ENCODE measurements around the gene NTRK1. TPM values are rescaled to one million over a fixed set of nuclear protein-coding genes. Genes with fewer than 3 reads are reported as not detected.

The NTRK1 gene
- total RNA-seq, 2 experiments from 2014 or later = 9.9 TPM

DNA sequence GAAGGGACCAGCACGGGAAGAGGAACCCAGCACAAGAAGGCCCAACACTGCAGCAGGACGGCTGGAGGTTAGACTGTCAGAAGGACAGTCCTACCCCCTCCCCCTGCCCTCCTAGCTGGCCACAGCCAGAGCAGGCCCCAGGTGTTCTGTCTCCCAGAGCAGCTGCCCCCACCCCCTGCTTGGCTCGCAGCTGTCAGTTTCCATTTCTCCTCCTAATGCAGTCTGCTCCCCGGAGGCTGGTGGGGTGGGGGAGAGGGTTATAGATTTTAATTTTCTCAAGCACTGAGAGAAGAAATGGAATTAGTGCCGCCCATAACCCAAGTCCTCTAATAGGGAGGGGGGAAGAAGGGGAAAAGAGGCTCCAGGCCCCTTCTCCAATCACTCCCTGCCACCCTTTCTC is 19.8 kb downstream of the NTRK1 start:
- ATAC-seq = no peak
- Mint-ChIP-seq H3K4me3 (no peak overlapping the region), H3K27ac (no peak overlapping the region), H3K36me3 (ENCODE audit: low read depth) (no peaks in the 10 kb centered on the region), H3K4me1 (ENCODE audit: low read depth) (no peaks in the 10 kb centered on the region), H3K27me3 (ENCODE audit: low read depth) (peaks cover 17% of the 10 kb centered on the region), H3K9me3 (ENCODE audit: insufficient read depth) (no peaks in the 10 kb centered on the region)
- no peak for DNase-seq
- ChIA-PET CTCF (interaction anchor here (0.9 to 2.3 kb wide), 7 partner anchors 10 to 155 kb away, joined by 3 to 15 read pairs (median 4); partner anchors contain the start of genes INSRR and NTRK1), POLR2A (interaction anchor here (1.4 kb wide), 1 partner anchor 9 kb away, joined by 4 read pairs; no protein-coding TSS in a partner anchor)

DNA sequence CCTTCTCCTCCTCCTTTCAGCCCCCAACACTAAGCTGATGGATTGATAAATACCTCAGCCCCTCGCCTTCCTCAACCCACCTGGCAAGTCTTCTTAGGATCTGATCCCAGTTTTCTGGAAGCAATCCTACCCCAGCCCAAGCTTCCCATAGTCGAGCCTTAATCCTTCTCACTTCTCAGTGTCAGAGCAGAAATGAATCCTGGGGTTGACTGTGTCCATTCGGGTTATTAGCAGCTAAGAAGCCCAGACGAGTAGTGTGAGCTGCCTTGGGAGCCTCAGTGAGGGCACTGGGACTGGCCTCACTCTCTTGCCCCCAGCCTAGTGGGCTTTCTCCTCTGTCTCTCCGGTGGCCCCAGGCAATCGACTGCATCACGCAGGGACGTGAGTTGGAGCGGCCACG is 20.4 kb downstream of the NTRK1 start:
- no peak overlapping the region for H3K27ac Mint-ChIP-seq
- ATAC-seq (no peak), DNase-seq (no peak)
- no peak overlapping the region for H3K4me3 Mint-ChIP-seq
- H3K9me3 Mint-ChIP-seq (ENCODE audit: insufficient read depth) = no peaks in the 10 kb centered on the region
- ChIA-PET POLR2A (interaction anchor here (1.4 kb wide), 1 partner anchor 8 kb away, joined by 4 read pairs; no protein-coding TSS in a partner anchor), CTCF (interaction anchor here (0.9 to 2.3 kb wide), 7 partner anchors 9 to 155 kb away, joined by 3 to 15 read pairs (median 4); partner anchors contain the start of gene INSRR)
- peaks cover 22% of the 10 kb centered on the region for H3K27me3 Mint-ChIP-seq (ENCODE audit: low read depth)
- no peaks in the 10 kb centered on the region for H3K36me3 Mint-ChIP-seq (ENCODE audit: low read depth)
- no peaks in the 10 kb centered on the region for H3K4me1 Mint-ChIP-seq (ENCODE audit: low read depth)

DNA sequence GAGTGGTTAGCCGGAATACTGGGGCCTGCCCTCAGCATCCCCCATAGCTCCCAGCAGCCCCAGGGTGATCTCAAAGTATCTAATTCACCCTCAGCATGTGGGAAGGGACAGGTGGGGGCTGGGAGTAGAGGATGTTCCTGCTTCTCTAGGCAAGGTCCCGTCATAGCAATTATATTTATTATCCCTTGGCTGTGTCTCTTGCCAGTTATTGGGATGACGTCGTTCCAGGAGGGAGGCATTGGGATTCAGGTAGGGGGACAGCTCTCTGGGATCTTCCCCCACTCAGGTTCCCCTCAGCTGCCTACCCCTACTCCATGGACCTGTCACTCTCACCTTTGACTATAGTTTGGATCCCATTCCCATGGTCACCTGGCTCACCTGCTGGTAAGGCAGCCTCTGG is 21.0 kb downstream of the NTRK1 start:
- DNase-seq (no peak), ATAC-seq (no peak)
- CTCF ChIA-PET = interaction anchor here (0.9 to 2.3 kb wide), 8 partner anchors 8 to 156 kb away, joined by 3 to 15 read pairs (median 5); partner anchors contain the start of gene INSRR
- no peaks in the 10 kb centered on the region for H3K4me1 Mint-ChIP-seq (ENCODE audit: low read depth)
- H3K36me3 Mint-ChIP-seq (ENCODE audit: low read depth) = no peaks in the 10 kb centered on the region
- POLR2A ChIA-PET = no interaction called here
- H3K27me3 Mint-ChIP-seq (ENCODE audit: low read depth) = peaks cover 27% of the 10 kb centered on the region
- no peak overlapping the region for H3K27ac Mint-ChIP-seq
- H3K9me3 Mint-ChIP-seq (ENCODE audit: insufficient read depth) = no peaks in the 10 kb centered on the region
- no peak overlapping the region for H3K4me3 Mint-ChIP-seq

DNA sequence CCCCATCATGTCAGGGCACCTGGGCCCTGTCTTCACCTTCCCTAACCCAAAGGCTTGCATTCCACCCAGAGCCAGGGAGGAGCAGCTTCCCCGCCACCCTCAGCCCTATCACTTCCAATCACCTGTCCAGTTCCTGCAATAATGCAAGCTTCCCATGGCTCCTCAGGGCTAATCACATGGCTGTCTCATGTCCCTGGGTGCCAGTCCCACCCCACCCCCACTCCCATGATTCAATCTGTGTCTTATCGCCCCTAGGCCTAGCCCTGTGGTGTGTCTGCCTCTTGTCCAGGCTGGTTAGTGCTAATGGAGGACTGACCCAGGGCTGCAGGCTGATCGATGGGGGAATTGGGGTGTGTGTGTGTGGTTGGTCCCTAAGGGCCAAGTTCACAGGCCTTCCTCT is 21.9 kb downstream of the NTRK1 start:
- ChIA-PET POLR2A (no interaction called here), CTCF (interaction anchor here (1.1 to 1.6 kb wide), 2 partner anchors 43 to 86 kb away, joined by 3 to 7 read pairs; no protein-coding TSS in a partner anchor)
- no peak for ATAC-seq
- DNase-seq = no peak
- Mint-ChIP-seq H3K27ac (no peak overlapping the region), H3K9me3 (ENCODE audit: insufficient read depth) (no peaks in the 10 kb centered on the region), H3K36me3 (ENCODE audit: low read depth) (no peaks in the 10 kb centered on the region), H3K4me1 (ENCODE audit: low read depth) (no peaks in the 10 kb centered on the region), H3K4me3 (no peak overlapping the region), H3K27me3 (ENCODE audit: low read depth) (peaks cover 30% of the 10 kb centered on the region)

DNA sequence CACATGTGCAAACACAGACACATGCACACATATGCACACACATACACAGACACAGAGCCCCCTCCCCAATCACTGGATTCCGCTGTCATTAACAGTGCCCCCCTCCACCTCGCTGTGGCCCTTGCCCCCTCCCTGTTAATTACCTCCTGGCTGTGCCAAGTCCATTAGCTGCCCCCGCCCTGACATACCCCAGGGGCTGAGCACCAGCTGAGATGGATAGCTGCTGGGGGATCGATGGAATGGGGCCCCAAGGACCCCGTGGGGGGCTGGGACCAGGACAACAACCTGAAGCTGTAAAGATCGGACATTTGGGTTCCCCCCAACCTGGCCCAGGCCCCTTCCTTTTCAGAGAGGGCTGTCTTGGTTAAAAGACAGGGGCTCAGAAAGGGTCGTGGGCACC is 23.3 kb downstream of the NTRK1 start:
- ChIA-PET CTCF (interaction anchor here (1.0 to 1.9 kb wide), 3 partner anchors 8 to 84 kb away, joined by 3 to 10 read pairs (median 6); partner anchors contain the start of gene NTRK1), POLR2A (interaction anchor here (0.6 kb wide), 1 partner anchor 156 kb away, joined by 5 read pairs; the partner anchor contains the start of genes ISG20L2 and METTL25B)
- no peaks in the 10 kb centered on the region for H3K4me1 Mint-ChIP-seq (ENCODE audit: low read depth)
- H3K4me3 Mint-ChIP-seq = no peak overlapping the region
- ATAC-seq (no peak), DNase-seq (no peak)
- H3K36me3 Mint-ChIP-seq (ENCODE audit: low read depth) = no peaks in the 10 kb centered on the region
- H3K9me3 Mint-ChIP-seq (ENCODE audit: insufficient read depth) = no peaks in the 10 kb centered on the region
- no peak overlapping the region for H3K27ac Mint-ChIP-seq
- H3K27me3 Mint-ChIP-seq (ENCODE audit: low read depth) = peaks cover 30% of the 10 kb centered on the region

DNA sequence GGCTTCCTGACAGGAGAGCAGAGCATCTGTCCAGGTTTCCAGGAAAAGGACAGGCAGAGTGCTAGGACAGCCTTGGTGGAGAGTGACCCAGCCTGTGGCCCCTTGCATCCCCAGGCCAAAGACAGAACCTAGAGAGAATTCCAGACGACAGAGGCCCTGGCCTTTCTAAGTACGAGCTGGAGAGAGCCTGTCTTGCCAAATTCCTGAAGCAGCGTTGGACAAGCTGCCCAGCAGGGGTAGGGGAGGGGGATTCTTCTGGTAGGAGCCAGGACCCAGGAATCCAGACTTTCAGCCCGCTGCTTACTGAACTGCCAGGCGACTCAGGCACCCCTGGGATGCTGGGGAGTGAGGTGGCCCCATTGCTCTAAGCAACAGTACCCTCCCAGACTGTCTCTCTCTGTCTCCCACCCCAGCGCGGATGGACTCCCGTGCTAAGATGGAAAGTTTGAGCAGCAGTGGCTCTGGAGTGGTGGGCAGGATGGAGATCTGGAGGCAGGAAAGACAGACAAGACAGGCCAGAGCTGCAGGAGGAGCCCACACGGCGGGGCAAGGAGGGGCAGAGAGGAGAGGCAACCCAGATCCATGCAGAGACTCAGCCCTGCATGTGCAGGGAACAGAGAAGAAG is 24.0 kb downstream of the NTRK1 start:
- DNase-seq = no peak
- peaks cover 28% of the 10 kb centered on the region for H3K27me3 Mint-ChIP-seq (ENCODE audit: low read depth)
- POLR2A ChIA-PET = interaction anchor here (0.6 kb wide), 1 partner anchor 156 kb away, joined by 5 read pairs; the partner anchor contains the start of genes ISG20L2 and METTL25B

DNA sequence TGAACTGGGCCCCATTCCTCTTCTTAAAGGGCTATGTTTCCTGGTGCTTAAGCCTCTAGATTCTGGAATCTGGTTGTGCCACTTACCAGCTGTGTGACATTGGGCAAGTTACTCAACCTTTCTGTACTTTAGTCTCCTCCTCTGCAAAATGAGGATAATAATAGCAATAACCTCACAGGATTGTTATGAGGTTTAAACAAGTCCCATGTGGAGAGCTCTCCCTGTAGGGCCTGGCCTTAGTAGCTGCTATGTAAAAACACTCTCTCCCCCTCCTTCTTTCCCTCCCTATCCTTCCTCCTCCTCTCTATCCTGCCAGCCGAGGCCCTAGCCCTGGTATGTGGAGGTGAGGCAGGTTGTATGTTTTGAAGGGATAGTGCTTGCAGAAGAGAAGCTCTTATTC is 24.6 kb downstream of the NTRK1 start:
- no peak overlapping the region for H3K4me3 Mint-ChIP-seq
- no peaks in the 10 kb centered on the region for H3K9me3 Mint-ChIP-seq (ENCODE audit: insufficient read depth)
- ATAC-seq = no peak
- CTCF ChIA-PET = interaction anchor here (0.9 to 8.9 kb wide), 5 partner anchors 15 to 189 kb away, joined by 3 to 93 read pairs (median 4); partner anchors contain the start of genes ISG20L2 and METTL25B
- no peak overlapping the region for H3K27ac Mint-ChIP-seq
- H3K27me3 Mint-ChIP-seq (ENCODE audit: low read depth) = peaks cover 30% of the 10 kb centered on the region
- DNase-seq = no peak
- H3K4me1 Mint-ChIP-seq (ENCODE audit: low read depth) = peaks cover 2% of the 10 kb centered on the region
- H3K36me3 Mint-ChIP-seq (ENCODE audit: low read depth) = no peaks in the 10 kb centered on the region
- POLR2A ChIA-PET = no interaction called here

More for the DNA sequence above, 24.0 kb downstream of the NTRK1 start:
- Mint-ChIP-seq H3K4me3 (no peak overlapping the region), H3K27ac (no peak overlapping the region), H3K36me3 (ENCODE audit: low read depth) (no peaks in the 10 kb centered on the region), H3K9me3 (ENCODE audit: insufficient read depth) (no peaks in the 10 kb centered on the region), H3K4me1 (ENCODE audit: low read depth) (no peaks in the 10 kb centered on the region)
- ATAC-seq = no peak
- CTCF ChIA-PET = interaction anchor here (1.0 to 8.9 kb wide), 6 partner anchors 7 to 158 kb away, joined by 3 to 89 read pairs (median 4); partner anchors contain the start of genes ISG20L2, METTL25B and NTRK1

DNA sequence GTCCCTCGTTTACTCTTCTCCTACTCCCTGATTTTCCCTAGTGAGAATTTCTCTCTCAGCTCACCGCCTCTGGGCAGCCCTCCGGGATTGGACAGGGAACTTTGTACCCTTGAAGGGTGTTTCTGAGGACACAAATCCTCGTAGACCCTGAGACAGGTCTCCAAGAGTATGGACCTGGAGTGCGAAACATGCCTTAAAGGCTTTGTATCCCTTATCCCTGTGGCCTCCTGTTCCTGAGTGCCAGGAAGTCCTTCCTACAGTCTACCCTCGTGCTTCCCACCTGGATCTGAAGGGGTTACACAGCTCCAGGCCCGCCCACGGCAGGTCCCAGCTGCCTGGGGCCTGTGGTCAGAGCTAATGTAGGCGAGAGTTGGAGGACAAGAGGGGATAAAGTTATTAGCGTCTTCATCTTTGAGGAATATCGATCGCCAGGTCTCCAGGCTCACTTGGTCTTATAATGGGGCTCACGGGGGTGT is 25.3 kb downstream of the NTRK1 start:
- no peaks in the 10 kb centered on the region for H3K36me3 Mint-ChIP-seq (ENCODE audit: low read depth)
- H3K4me1 Mint-ChIP-seq (ENCODE audit: low read depth) = peaks cover 5% of the 10 kb centered on the region
- ChIA-PET POLR2A (no interaction called here), CTCF (interaction anchor here (0.9 to 8.9 kb wide), 4 partner anchors 26 to 188 kb away, joined by 3 to 93 read pairs (median 46); partner anchors contain the start of genes ISG20L2 and METTL25B)
- ATAC-seq = no peak
- H3K9me3 Mint-ChIP-seq (ENCODE audit: insufficient read depth) = no peaks in the 10 kb centered on the region
- no peak overlapping the region for H3K4me3 Mint-ChIP-seq
- H3K27me3 Mint-ChIP-seq (ENCODE audit: low read depth) = peaks cover 36% of the 10 kb centered on the region
- no peak for DNase-seq
- no peak overlapping the region for H3K27ac Mint-ChIP-seq

DNA sequence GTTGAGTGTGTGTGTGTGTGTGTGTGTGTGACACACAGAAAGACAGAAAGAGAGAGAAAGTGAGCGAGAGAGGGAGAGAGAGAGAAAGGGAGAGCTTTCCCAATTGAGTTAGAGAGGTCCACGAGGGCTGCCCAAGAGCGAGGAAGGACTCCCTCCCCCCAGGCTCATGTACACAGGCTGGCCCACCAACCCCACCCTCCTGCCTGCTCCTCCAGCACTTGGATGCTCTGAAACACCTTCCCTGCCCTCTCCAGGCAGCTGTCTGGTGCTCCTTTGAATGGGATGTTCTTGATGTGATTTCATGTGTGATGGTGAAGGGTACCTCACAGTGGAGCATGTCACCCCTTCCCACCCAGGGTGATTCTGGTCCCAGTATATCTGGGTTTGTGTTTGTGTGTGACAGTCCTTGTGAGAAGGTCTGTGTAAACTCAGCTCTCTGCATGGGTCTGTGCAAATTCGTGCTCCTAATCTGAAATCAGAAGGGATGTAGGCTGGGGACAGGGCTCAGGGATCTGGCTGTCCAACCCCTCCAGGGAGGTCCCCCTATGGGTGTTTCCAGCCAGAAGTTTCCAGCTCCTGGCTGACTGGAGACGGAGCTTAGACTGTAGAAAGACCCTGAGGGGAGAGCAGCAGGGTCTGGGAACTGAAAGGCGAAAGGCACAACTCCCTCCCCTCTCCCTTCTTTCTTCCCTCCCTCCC is 26.1 kb downstream of the NTRK1 start:
- peak overlapping the region; percentile 56 for H3K27ac Mint-ChIP-seq

DNA sequence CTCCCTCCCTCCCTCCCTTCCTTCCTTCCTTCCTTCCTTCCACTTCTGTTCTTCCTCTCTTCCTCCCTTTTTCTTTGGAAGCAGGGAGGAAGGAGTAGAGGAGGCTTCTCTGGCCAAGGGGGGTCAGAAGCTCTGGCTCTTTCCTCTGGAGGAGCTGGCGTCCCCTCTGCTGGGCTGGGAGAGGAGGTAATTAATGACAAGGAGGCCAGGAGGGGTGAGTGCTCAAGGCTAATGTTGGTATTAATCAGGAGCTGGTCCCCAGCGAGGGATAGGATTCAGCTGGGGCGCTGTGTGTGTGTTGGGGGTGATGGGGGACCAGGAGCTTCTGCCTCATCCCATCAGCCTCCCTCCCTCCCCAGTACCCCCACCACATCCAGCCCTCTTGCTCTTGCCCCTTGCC is 26.7 kb downstream of the NTRK1 start:
- H3K36me3 Mint-ChIP-seq (ENCODE audit: low read depth) = no peaks in the 10 kb centered on the region
- H3K4me1 Mint-ChIP-seq (ENCODE audit: low read depth) = peaks cover 12% of the 10 kb centered on the region
- no peaks in the 10 kb centered on the region for H3K9me3 Mint-ChIP-seq (ENCODE audit: insufficient read depth)
- DNase-seq = no peak
- peaks cover 50% of the 10 kb centered on the region for H3K27me3 Mint-ChIP-seq (ENCODE audit: low read depth)
- no peak overlapping the region for H3K27ac Mint-ChIP-seq
- no peak for ATAC-seq
- no peak overlapping the region for H3K4me3 Mint-ChIP-seq
- POLR2A ChIA-PET = no interaction called here
- CTCF ChIA-PET = interaction anchor here (0.8 to 8.9 kb wide), 8 partner anchors 12 to 198 kb away, joined by 3 to 93 read pairs (median 37); partner anchors contain the start of genes ISG20L2 and METTL25B

More for the DNA sequence above, 26.1 kb downstream of the NTRK1 start:
- H3K4me1 Mint-ChIP-seq (ENCODE audit: low read depth) = peaks cover 6% of the 10 kb centered on the region
- ChIA-PET CTCF (interaction anchor here (0.6 to 8.9 kb wide), 7 partner anchors 27 to 197 kb away, joined by 3 to 93 read pairs (median 54); partner anchors contain the start of genes ISG20L2 and METTL25B), POLR2A (interaction anchor here (0.6 kb wide), 1 partner anchor 229 kb away, joined by 3 read pairs; no protein-coding TSS in a partner anchor)
- DNase-seq = no peak
- H3K27me3 Mint-ChIP-seq (ENCODE audit: low read depth) = peaks cover 44% of the 10 kb centered on the region
- H3K36me3 Mint-ChIP-seq (ENCODE audit: low read depth) = no peaks in the 10 kb centered on the region
- no peak overlapping the region for H3K4me3 Mint-ChIP-seq
- no peak for ATAC-seq
- H3K9me3 Mint-ChIP-seq (ENCODE audit: insufficient read depth) = no peaks in the 10 kb centered on the region

DNA sequence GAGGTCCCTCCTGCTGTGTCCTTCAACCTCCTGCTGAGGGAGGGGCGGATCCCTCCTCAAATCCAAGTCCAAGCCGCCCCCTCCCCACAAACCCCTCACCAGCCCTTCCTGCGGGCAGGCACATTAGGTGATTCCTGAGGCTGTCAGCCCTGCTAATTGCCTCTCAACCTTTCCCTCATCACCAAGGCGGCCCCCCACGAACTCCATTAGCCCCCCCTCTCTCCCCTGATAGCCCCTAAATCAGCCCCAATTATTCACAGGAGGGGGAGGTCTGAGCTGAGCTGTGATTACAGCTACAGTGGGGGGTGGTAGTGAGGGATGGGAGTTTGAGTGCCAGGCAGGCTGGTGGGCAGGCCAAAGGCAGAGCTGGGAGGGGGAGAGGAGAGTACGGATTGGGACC is 27.1 kb downstream of the NTRK1 start:
- H3K9me3 Mint-ChIP-seq (ENCODE audit: insufficient read depth) = no peaks in the 10 kb centered on the region

More for the DNA sequence above, 27.1 kb downstream of the NTRK1 start:
- Mint-ChIP-seq H3K27me3 (ENCODE audit: low read depth) (peaks cover 50% of the 10 kb centered on the region), H3K36me3 (ENCODE audit: low read depth) (no peaks in the 10 kb centered on the region), H3K4me3 (no peak overlapping the region), H3K27ac (no peak overlapping the region), H3K4me1 (ENCODE audit: low read depth) (peaks cover 16% of the 10 kb centered on the region)
- ChIA-PET CTCF (interaction anchor here (0.8 to 8.9 kb wide), 9 partner anchors 12 to 198 kb away, joined by 3 to 138 read pairs (median 54); partner anchors contain the start of genes INSRR, ISG20L2, METTL25B and NTRK1), POLR2A (no interaction called here)
- DNase-seq (no peak), ATAC-seq (no peak)

Data from activated CD8-positive, alpha-beta T cell treated with anti-CD3 and anti-CD28 coated beads, Interleukin-2, amount 10 ng/mL, durations not matched to agents 7 days and 5 days (primary cell).